GM18858 (cell line): ENCODE results near the gene TMEM161B.
A peak's percentile ranks its signal among the peaks of the same experiment; 100 is the strongest.
"Not testable (repeated sequence)": the region's sequence is repeated elsewhere in the genome, so short reads cannot be mapped to it uniquely, and the experiment has no call there.

Experiments used
- ATAC-seq: cut with Tn5 transposase; IDR thresholded peaks from one replicate; pipeline ENCODE4 v1.9.1; 2021; ENCODE audit not compliant: unreplicated experiment

Gene TMEM161B

DNA sequence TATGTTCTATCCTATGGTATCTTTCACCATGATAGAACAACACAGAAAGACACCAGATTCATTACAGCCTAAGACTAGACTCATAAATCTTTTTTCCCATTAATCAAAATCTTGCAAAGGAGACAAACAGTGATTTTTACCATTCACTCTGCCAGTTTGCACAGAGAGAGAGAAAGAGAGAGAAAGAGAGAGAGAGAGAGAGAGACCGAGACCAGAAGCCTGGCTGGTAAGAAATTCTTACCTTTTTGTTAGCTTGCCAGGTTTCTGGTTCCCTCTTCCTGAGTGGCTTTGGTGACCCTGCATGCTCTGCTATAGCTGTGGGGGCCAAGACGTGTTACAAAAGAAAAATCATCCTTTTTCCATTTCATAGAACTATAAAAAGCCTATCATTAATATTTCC, 18.6 kb downstream of the TMEM161B start:
- no peak for ATAC-seq

GRCh38 chr5:88248743-88249540, 19.7 kb downstream of the TMEM161B start:
- no peak for ATAC-seq

DNA sequence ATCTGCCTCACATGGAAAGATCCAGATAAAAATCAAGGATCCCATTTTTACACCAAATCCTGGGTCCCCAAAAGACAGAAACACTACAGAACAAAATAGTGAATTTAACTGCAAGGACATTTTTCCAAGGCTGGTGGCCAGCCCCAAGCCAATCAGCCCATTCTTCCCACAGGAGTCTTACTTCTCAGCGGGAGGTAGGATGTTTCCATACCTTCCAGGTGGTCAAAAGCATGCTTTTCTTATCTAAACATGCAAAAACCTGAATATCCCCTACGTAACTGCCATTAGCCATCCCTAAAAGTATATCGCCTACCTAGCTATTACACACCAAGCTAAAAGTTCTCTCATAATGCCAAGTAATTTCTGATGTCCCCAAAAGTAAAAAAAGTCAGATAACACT, 20.6 kb downstream of the TMEM161B start:
- ATAC-seq, result no peak

DNA sequence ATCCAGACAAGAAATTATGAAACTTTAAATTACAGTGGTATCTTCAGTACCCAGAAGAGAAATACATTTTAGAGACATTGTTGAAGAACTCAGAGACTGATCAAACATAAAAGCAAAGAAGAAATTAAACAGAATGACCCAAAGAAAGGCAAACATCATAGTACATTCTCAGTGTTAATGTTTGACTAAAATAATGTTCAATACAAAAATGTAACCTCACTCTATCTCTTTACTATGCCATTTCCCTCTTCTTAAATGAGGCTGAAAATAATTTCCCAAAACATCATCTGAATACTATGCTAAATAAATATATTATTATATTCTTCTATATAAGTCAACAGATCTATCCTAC, 22.8 kb downstream of the TMEM161B start:
- no peak for ATAC-seq

- ATAC-seq, result no peak
Observed at GRCh38 chr5:88245241-88245892, 23.3 kb downstream of the TMEM161B start.

DNA sequence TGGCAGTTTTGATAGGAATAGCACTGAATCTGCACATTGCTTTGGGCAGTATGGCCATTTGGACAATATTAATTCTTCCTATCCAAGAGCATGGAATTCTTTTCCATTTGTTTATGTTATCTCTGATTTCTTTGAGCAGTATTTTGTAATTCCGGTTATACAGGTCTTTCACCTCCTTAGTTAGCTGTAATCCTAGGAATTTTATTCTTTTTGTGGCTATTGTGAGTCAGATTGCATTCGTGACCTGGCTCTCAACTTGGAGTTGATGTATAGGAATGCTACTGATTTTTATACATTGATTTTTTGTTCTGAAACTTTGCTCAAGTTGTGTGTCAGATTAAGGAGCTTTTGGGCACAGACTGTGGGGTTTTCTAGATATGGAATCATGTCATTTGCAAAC, 24.0 kb downstream of the TMEM161B start:
- ATAC-seq, result no peak

DNA sequence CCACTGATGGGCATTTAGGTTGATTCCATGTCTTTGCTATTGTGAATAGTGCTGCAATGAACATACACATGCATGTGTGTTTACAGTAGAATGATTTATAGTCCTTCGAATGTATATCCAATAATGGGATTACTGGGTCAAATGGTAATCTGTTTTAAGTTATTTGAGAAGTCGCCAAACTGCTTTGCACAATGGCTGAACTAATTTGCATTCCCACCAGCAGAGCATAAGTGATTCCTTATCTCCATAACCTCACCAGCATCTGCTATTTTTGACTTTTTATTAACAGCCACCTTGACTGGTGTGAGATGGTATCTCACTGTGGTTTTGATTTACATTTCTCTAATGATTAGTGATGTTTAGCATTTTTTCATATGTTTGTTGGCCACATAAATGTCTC, 25.2 kb downstream of the TMEM161B start:
- ATAC-seq, result not testable (repeated sequence)

GRCh38 chr5:88238732-88239131, 29.9 kb downstream of the TMEM161B start:
- no peak for ATAC-seq

DNA sequence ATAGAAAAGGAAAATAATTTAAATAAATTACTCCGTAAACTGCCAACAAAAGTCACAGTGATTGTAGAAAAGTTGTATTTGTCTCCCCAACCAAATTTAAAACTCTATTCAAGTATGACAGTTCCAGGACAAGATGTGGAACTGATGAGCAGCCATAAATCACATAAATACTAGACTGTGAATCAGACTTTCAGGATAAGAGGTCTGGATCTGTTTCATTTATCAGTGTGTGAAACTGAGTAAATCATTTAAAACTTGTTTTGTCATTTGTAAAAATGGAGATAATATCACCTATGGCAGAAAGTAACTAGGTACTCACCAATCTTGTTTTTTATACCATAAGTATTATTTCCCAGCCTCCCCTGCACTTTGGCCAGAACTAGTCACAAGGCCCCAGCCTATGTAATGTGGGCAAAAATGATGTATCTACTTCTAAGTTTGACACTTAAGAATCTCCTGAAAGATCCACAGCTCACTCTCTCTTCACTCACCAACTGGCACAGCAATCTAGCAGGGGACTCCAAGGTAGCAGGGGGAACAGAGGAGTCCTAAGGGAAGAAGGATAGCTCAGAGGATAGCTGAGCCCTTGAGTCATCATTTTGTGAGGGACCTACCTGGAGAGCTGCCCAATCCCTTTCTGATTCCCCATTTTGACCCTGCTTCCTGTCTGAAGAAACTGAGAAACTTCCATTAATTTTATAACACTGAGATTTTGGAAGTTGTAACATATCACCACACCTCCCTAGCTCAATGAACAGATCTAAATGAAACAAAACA, 31.6 kb downstream of the TMEM161B start:
- ATAC-seq, result no peak

DNA sequence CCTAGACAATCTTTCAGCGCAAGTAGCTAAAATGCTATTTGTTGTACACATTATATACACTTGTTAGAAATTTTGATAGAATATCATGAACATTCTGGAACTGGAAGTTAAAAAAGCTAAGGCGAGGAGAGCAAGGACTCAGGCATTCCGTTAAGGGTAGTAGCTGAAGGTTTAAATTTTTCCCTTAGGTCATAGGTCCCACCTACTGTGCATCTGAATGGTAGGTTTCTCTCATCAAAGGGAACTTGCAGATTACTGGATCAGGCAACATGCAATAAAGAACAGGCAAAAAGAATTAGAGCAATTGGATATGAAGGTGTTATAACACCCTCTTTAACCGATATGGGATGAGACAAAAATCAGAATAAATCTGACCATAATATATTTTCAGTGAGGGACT, 32.8 kb downstream of the TMEM161B start:
- no peak for ATAC-seq

DNA sequence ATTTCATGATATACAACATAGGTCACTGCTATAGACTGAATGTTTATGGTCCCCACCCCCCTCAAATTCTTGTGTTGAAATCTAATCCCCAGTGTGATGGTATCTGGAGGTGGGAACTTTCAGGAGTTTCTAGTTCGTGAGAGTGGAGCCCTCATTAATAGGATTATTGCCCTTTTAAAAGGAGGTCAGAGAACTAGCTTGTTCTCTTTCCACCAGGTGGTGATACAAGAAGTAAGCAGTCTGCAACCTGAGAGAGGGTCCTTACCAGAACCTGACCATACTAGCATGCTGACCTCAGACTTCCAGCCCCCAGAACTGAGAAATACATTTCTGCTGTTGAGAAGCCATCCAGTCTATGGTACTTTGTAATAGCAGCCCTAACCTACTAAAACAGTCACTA, 33.3 kb downstream of the TMEM161B start:
- ATAC-seq, result no peak

GRCh38 chr5:88230546-88231066, 38.0 kb downstream of the TMEM161B start:
- ATAC-seq, result no peak

DNA sequence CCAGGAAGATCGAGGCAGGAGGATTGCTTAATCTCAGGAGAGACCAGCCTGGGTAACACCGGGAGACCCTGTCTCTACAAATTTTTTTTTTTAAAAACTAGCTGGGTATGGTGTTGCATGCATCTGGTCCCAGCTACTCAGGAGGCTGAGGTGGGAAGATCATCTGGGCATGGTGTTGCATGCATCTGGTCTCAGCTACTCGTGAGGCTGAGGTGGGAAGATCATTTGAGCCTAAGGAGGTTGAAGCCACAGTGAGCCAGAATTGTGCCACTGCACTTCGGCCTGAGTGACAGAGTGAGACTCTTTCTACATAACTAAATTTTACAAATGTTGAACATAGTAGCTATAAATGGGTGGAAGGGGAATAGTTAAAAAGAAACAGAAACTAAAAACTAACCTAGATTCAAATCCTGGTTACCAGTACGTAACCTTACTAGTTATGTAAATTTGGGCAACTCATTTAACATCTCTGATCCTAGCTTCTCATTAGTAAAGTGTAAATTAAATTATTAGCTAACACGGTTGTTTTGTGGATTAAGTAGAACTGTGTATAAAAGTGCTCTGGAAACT, 41.7 kb downstream of the TMEM161B start:
- peak; percentile 73 for ATAC-seq

- no peak for ATAC-seq
Observed at GRCh38 chr5:88214655-88215054, 54.0 kb downstream of the TMEM161B start.

DNA sequence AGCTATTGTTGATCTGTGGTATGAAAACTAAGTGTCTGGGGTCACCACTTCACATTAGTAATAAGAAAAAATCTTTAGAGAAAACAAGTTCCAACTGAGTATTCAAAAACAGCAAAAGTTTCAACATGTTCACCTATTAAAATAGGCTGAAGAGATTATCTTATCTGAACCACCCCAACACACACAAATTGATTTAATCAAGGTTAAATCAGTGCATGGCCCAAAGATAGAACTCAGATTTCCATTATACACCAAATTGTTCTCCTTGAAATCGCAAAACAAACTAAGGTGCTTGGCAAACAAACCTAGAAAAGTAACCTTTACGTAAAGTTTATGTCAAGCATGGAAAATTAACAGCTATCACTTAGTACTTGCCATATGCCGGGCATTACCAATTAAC, 61.1 kb downstream of the TMEM161B start:
- ATAC-seq, result no peak

DNA sequence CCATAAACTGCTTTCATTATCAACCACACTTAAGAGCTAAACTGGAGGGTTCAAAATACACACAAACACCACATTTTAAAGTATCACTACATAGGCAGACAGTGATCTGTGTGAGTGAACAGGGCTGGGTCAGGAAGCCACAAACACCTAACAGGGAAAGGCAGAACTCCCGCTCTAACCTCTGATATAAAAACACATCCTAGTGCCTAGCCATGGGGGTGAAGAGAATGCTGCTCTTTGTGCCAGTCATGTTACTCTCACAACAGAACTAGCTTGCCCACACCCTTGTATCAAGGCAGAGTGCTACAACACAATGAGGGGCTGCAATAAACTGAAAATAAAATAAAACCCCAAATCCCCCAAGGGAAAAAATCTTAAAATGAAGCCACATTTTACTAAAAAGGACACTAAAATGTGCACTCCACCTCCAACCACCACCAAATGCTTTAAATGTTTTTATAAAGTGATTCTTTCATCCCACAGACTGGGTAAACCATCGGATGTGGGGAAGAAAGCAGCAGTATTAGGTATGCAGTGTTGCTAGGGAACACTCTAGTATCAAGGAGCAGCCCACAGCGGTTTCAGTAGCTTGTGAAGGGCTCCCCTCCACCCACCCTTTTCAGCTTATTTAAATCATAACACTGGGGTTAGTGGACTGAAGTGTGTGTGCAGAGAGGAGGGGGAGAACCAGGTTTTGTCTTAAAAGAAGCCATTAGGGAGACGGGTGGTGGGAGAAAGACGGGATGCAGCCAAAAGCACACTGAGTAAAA, 64.5 kb downstream of the TMEM161B start:
- ATAC-seq, result peak; percentile 67

DNA sequence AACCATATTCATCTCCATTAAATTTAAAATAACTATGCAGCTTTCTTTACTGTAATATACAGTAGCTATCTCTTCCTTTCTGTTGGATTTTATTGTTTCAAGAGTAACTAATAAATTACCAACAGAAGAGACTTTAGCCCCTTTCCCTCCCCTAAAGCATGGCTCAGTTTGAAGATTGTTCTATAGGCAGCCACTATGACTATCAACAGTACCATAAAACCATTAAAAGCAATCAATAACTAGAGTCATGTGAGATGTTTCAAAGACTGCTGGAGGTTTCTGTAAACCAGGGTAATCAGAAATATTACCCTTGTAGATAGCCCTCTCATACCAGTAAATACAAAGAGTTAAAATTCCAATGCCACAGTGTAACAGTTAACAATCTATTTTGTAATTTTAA, 73.0 kb downstream of the TMEM161B start:
- ATAC-seq, result no peak

DNA sequence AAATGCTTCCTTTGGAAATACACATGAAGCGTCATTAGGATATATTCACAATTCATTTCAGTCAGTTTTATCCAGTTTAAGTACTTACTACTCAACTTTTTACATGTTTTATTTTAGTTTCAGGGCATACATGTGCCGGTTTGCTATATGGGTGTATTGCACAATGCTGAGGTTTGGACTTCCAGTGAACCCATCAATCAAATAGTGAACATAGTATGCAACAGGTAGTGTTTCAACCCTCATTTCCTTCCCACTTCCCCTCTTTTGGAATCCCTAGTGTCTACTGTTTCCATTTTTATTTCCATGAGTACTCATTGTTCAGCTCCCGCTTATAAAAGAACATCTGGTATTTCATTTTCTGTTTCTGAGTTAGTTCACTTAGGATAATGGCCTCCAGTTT, 74.7 kb downstream of the TMEM161B start:
- no peak for ATAC-seq

GRCh38 chr5:88190106-88190834, 78.4 kb downstream of the TMEM161B start:
- no peak for ATAC-seq

DNA sequence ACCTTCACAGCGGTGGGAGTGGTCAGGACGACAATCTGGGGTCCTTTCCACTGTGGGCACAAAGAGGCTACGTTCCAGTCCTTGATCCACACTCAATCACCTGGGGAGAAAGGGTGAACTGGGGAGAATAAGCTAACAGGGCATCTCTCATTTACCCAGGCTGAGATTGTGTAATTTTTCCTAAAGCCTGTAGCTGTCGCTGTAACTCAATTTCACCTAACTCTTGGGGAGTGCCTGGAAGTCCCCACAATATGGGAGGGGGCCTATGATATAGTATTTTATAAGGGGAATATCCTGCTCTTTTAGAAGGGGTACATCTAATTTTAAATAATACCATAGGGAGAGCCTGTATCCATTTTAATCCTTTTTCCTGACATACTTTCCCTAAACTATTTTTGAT, 79.2 kb downstream of the TMEM161B start:
- not testable (repeated sequence) for ATAC-seq
